Trophoblast cell (in vitro differentiated cells and primary cell): ENCODE measurements around the gene MYO1F.
"Not testable (repeated sequence)": the region's sequence is repeated elsewhere in the genome, so short reads cannot be mapped to it uniquely, and the experiment has no call there.

Experiments
- DNase-seq, 2 donors: peaks; one replicate each; pipeline ENCODE4 v3.0.0-alpha.2; 2016
- H2AFZ ChIP-seq: 2 replicates; pipeline ENCODE4 v1.6.1; 2013; ENCODE audit warnings: low read length, moderate library complexity, mild to moderate bottlenecking; ENCODE audit not compliant: insufficient read depth, poor library complexity
- H2AK5ac ChIP-seq: 2 replicates; pipeline ENCODE4 v1.6.1; 2013; ENCODE audit warnings: mild to moderate bottlenecking, low read length
- H2BK120ac ChIP-seq: 2 replicates; pipeline ENCODE4 v1.6.1; 2013; ENCODE audit warnings: low read length, mild to moderate bottlenecking, moderate library complexity; ENCODE audit not compliant: insufficient read depth, poor library complexity
- H2BK12ac ChIP-seq: 2 replicates; pipeline ENCODE4 v1.6.1; 2013; ENCODE audit warnings: mild to moderate bottlenecking, low read length, moderate library complexity
- H2BK5ac ChIP-seq: 2 replicates; pipeline ENCODE4 v1.6.1; 2013; ENCODE audit warnings: low read length, low read depth, moderate library complexity, mild to moderate bottlenecking; ENCODE audit not compliant: poor library complexity
- H3K14ac ChIP-seq: 2 replicates; pipeline ENCODE4 v1.6.1; 2013; ENCODE audit warnings: mild to moderate bottlenecking, low read length
- H3K18ac ChIP-seq: 2 replicates; pipeline ENCODE4 v1.6.1; 2013; ENCODE audit warnings: mild to moderate bottlenecking, low read length
- H3K23ac ChIP-seq: 2 replicates; pipeline ENCODE4 v1.6.1; 2013; ENCODE audit warnings: low read length
- H3K27ac ChIP-seq: 2 replicates; pipeline ENCODE4 v1.5.1; 2013; ENCODE audit warnings: low read depth, mild to moderate bottlenecking, inconsistent platforms, low read length, moderate library complexity
- H3K27me3 ChIP-seq: 2 replicates; pipeline ENCODE4 v1.6.1; 2013; ENCODE audit warnings: inconsistent platforms, mild to moderate bottlenecking, low read length, moderate library complexity; ENCODE audit not compliant: insufficient read depth
- H3K36me3 ChIP-seq, 2 experiments: 1 replicate in 1 of 2; 2 replicates in 1 of 2; pipeline ENCODE4 v1.6.1; 2013; ENCODE audit warnings: low read length in 2 of 2, mild to moderate bottlenecking in 2 of 2, moderate library complexity in 1 of 2; ENCODE audit not compliant: insufficient read depth in 2 of 2, control insufficient read depth in 1 of 2
- H3K4ac ChIP-seq: 2 replicates; pipeline ENCODE4 v1.6.1; 2013; ENCODE audit warnings: low read depth, mild to moderate bottlenecking, low read length, moderate library complexity
- H3K4me1 ChIP-seq, 2 experiments: 1 replicate in 1 of 2; 2 replicates in 1 of 2; pipeline ENCODE4 v1.6.1; 2013; ENCODE audit warnings: low read length in 2 of 2, mild to moderate bottlenecking in 2 of 2, moderate library complexity in 1 of 2; ENCODE audit not compliant: insufficient read depth in 2 of 2, control insufficient read depth in 1 of 2
- H3K4me2 ChIP-seq: 2 replicates; pipeline ENCODE4 v1.6.1; 2013; ENCODE audit warnings: inconsistent platforms, mild to moderate bottlenecking, low read length, moderate library complexity
- H3K4me3 ChIP-seq: 2 replicates; pipeline ENCODE4 v1.5.1; 2013; ENCODE audit warnings: mild to moderate bottlenecking, low read depth, low read length, inconsistent platforms
- H3K79me1 ChIP-seq: one replicate; pipeline ENCODE4 v1.6.1; 2013; ENCODE audit warnings: low read length
- H3K79me2 ChIP-seq: 2 replicates; pipeline ENCODE4 v1.6.1; 2013; ENCODE audit warnings: low read length, mild to moderate bottlenecking; ENCODE audit not compliant: control insufficient read depth, insufficient read depth, poor library complexity
- H3K9ac ChIP-seq: 2 replicates; pipeline ENCODE4 v1.6.1; 2013; ENCODE audit warnings: mild to moderate bottlenecking, low read length
- H3K9me3 ChIP-seq: 2 replicates; pipeline ENCODE4 v1.6.1; 2013; ENCODE audit warnings: low read depth, mild to moderate bottlenecking, control low read depth, inconsistent platforms, low read length; ENCODE audit not compliant: insufficient read depth
- H4K12ac ChIP-seq: 2 replicates; pipeline ENCODE4 v1.6.1; 2013; ENCODE audit warnings: low read depth, mild to moderate bottlenecking, low read length, moderate library complexity
- H4K8ac ChIP-seq: 2 replicates; pipeline ENCODE4 v1.6.1; 2013; ENCODE audit warnings: low read depth, mild to moderate bottlenecking, low read length, moderate library complexity
- H4K91ac ChIP-seq: one replicate; pipeline ENCODE4 v1.6.1; 2013; ENCODE audit warnings: low read depth, mild to moderate bottlenecking, low read length, moderate library complexity
- WGBS: extraction: QIAGEN DNeasy Blood & Tissue Kit; methylation state at CpG from one replicate; pipeline ENCODE4 v1.1.7; 2013; ENCODE audit warnings: missing lambda C conversion rate; ENCODE audit not compliant: insufficient read length, insufficient coverage; ENCODE audit errors: extremely low coverage; 5-methylcytosine and 5-hydroxymethylcytosine counted together

The MYO1F gene

DNA sequence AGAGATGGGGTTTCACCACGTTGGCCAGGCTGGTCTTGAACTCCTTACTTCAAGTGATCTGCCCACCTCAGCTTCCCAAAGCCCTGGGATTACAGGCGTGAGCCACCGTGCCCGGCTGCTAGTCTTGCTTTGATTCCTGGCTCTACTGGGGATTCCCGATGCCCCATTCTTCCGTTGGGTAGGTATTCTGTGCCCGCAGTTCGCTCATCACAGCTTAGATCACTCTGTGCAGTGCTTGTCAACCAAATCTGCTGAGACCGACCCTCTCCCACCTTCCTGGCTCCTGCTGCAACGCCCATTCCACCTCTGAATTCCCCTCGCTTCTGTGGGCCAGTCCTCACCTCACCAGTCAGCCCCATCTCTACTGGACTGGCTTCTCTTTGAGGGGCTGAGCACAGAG, 58.7 kb downstream of the MYO1F start:
- no CpG with 5 or more reads among the region's 11 CpGs for WGBS
- Histone ChIP-seq H2BK5ac (no peak overlapping the region), H2AFZ (no peak overlapping the region), H3K79me1 (peaks cover 5% of the 10 kb centered on the region), H4K91ac (no peak overlapping the region), H3K4me1 (peaks cover 3 to 5% of the 10 kb centered on the region in 2 experiments), H3K79me2 (peaks cover 3% of the 10 kb centered on the region), H2BK12ac (no peak overlapping the region), H3K9me3 (peaks cover 1% of the 10 kb centered on the region), H3K36me3 (no peaks in the 10 kb centered on the region), H3K23ac (no peak overlapping the region), H3K27me3 (no peaks in the 10 kb centered on the region), H4K12ac (no peak overlapping the region), H3K27ac (no peak overlapping the region), H2AK5ac (no peak overlapping the region), H3K4me2 (no peak overlapping the region), H3K14ac (no peak overlapping the region), H3K18ac (no peak overlapping the region), H3K4ac (no peak overlapping the region), H2BK120ac (no peak overlapping the region), H4K8ac (no peak overlapping the region), H3K4me3 (no peak overlapping the region), H3K9ac (no peak overlapping the region)
- no peak for DNase-seq

DNA sequence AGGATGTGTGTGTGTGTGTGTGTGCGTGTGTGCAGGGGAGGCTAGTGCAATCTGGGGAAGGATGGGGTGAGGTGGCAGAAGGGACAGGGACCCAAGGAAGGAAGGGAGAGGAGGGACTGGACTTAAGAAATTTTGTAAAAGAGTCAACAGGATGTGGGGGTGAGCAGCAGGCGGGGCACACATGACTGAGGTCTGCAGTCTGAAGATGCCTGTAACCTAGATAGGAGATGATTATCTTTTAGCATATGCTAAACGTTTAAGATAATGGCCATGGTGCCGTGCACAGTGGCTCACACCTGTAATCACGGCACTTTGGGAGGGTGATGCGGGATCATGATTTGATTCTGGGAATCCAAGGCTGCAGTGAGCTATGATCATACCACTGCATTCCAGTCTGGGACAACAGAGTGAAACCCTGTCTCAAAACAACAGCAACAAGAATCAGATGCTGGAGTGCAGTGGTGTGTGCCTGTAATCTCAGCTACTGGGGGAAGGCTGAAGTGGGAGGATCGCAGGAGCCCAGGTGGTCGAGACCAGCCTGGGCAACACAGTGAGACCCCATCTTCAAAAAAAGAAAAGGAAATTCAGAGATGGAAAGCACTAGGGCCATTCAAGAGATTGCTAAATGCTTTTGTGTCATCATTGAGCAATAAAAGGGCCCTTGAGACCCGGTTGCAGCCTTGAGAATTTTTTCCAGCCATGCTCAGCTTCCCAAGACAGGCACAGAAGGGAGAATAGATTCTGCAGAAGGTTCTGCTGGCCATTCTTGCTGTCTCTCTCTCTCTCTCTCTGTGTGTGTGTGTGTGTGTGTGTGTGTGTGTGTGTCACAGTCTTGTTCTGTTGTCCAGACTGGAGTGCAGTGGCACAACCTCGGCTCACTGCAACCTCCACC, 59.4 kb downstream of the MYO1F start:
- Histone ChIP-seq H3K9me3 (peaks cover 1% of the 10 kb centered on the region), H3K36me3 (no peaks in the 10 kb centered on the region), H3K27me3 (no peaks in the 10 kb centered on the region), H3K4me3 (no peak overlapping the region), H3K27ac (no peak overlapping the region), H3K4me1 (peaks cover 9 to 12% of the 10 kb centered on the region in 2 experiments), H2BK5ac (no peak overlapping the region), H3K18ac (no peak overlapping the region), H3K9ac (no peak overlapping the region), H2BK12ac (no peak overlapping the region), H2AK5ac (no peak overlapping the region), H4K91ac (no peak overlapping the region), H4K8ac (no peak overlapping the region), H2BK120ac (no peak overlapping the region), H3K4me2 (no peak overlapping the region), H3K79me1 (peaks cover 11% of the 10 kb centered on the region), H3K14ac (no peak overlapping the region), H4K12ac (no peak overlapping the region), H3K23ac (no peak overlapping the region), H3K79me2 (peaks cover 5% of the 10 kb centered on the region), H2AFZ (no peak overlapping the region), H3K4ac (no peak overlapping the region)
- WGBS, result no CpG with 5 or more reads among the region's 10 CpGs
- peak; percentile 67 to 80 for DNase-seq

DNA sequence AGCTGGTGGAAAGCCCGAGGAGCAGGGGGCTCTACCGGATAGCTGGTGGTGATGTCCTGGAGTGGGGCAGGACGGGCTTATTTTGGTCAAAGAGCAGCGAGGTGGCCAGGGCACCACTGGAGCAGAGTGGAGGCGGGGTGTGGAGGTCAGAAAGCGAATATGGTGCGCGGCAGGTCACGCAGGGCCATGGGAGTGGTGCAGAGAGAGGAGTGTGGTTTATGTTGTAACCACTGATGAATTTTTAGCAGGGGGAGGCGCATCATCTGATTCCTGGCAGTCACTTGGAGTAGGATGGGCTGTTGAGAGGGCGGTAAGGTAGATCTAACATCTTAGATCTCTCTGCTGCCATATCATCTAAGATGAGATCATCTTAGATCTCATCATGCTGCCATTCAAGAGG, 61.9 kb downstream of the MYO1F start:
- Histone ChIP-seq H3K4me3 (no peak overlapping the region), H2BK5ac (no peak overlapping the region), H3K9ac (no peak overlapping the region), H3K27ac (no peak overlapping the region), H4K91ac (no peak overlapping the region), H3K18ac (no peak overlapping the region), H2AK5ac (no peak overlapping the region), H4K8ac (no peak overlapping the region), H2BK12ac (no peak overlapping the region), H2AFZ (no peak overlapping the region), H3K27me3 (no peaks in the 10 kb centered on the region), H3K14ac (no peak overlapping the region), H4K12ac (no peak overlapping the region), H3K79me1 (peaks cover 11% of the 10 kb centered on the region), H2BK120ac (no peak overlapping the region), H3K4me1 (peaks cover 9 to 13% of the 10 kb centered on the region in 2 experiments), H3K23ac (no peak overlapping the region), H3K4me2 (no peak overlapping the region), H3K79me2 (peaks cover 5% of the 10 kb centered on the region), H3K9me3 (peaks cover 1% of the 10 kb centered on the region), H3K36me3 (peaks cover 9 to 11% of the 10 kb centered on the region in 2 experiments), H3K4ac (no peak overlapping the region)
- no CpG with 5 or more reads among the region's 11 CpGs for WGBS
- no peak for DNase-seq

DNA sequence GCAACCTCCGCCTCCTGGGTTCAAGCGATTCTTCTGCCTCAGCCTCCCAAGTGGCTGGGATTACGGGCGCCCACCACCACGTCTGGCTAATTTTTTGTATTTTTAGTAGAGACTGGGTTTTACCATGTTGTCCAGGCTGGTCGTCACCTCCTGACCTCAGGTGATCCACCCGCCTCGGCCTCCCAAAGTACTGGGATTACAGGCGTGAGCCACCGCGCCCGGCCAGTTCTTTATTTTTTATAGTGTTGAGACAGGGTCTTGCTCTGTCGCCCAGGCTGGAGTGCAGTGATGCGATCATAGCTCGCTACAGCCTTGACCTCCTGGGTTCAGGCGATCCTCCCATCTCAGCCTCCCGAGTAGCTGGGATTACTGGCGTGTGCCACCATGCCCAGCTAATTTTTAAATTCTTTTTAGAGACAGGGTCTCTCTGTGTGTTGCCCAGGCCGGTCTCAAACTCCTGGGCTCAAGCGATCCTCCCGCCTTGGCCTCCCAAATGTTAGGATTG, 62.7 kb downstream of the MYO1F start:
- H3K4me2 ChIP-seq, H3K23ac ChIP-seq, H3K27ac ChIP-seq, H4K91ac ChIP-seq, H2AK5ac ChIP-seq, H3K4ac ChIP-seq, H3K27me3 ChIP-seq, H3K18ac ChIP-seq, H3K79me2 ChIP-seq, H3K9me3 ChIP-seq, H2BK5ac ChIP-seq, H4K12ac ChIP-seq, H2BK12ac ChIP-seq, DNase-seq, H3K9ac ChIP-seq, H3K4me3 ChIP-seq, H2BK120ac ChIP-seq, H2AFZ ChIP-seq: not testable (repeated sequence)
- Histone ChIP-seq H3K4me1 (peaks cover 9 to 13% of the 10 kb centered on the region in 2 experiments), H4K8ac (peak overlapping the region; percentile 92), H3K14ac (peak overlapping the region; percentile 55), H3K79me1 (peaks cover 11% of the 10 kb centered on the region), H3K36me3 (peaks cover 11 to 12% of the 10 kb centered on the region in 2 experiments)
- no CpG with 5 or more reads among the region's 21 CpGs for WGBS
